Umbilical cord (tissue), 2 donors: ENCODE results near the gene TMEM63B. TPM values are rescaled to one million over a fixed set of nuclear protein-coding genes. Genes with fewer than 3 reads are reported as not detected.
"Not testable (repeated sequence)": the region's sequence is repeated elsewhere in the genome, so short reads cannot be mapped to it uniquely, and the experiment has no call there.

Experiments
- DNase-seq: peaks from one replicate; pipeline ENCODE4 v3.0.0-alpha.2; 2015; ENCODE audit warnings: low spot score
- total RNA-seq: library from RNA; depleted of rRNA; stranded (reverse); fragments of >200 nt; gene quantifications from one replicate; pipeline ENCODE4 v1.2.3, GENCODE V29; 2014; ENCODE audit warnings: low replicate concordance; ENCODE audit not compliant: insufficient read depth

TMEM63B gene
- total RNA-seq, 1 donor from 2014 or later, result 10.4 TPM

GRCh38 chr6:44190715-44191114, 63.4 kb downstream of the TMEM63B start:
- no peak for DNase-seq

DNA sequence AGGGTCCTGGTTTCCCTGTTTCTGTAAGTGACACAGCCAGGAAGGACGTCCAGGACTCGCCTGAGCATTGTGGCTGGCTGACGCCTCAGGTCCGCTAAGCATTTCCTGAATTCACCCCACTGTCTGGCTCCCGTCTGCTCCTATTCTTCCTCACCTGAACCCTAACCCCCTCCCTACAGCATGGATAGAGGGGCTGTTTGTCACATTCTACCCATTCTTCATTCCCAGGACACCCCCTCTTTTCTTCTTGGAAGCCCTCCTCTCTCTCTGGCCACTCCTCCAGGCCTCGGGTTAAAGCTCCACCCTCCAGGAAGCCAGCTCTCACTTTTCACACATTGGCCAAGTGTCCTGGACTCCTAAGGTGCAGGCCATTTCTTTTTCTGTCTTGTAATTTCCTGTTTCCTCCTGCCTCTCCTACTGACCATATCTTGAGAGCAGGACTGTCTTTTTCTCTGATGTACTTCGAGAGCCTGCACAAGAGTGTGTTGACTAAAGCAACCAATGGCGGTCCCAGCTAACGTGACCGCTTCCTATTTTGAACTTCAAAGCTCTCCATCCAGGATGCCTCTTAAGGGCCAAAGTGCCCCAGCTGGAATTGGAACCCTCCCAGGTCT, 65.2 kb downstream of the TMEM63B start:
- no peak for DNase-seq

DNA sequence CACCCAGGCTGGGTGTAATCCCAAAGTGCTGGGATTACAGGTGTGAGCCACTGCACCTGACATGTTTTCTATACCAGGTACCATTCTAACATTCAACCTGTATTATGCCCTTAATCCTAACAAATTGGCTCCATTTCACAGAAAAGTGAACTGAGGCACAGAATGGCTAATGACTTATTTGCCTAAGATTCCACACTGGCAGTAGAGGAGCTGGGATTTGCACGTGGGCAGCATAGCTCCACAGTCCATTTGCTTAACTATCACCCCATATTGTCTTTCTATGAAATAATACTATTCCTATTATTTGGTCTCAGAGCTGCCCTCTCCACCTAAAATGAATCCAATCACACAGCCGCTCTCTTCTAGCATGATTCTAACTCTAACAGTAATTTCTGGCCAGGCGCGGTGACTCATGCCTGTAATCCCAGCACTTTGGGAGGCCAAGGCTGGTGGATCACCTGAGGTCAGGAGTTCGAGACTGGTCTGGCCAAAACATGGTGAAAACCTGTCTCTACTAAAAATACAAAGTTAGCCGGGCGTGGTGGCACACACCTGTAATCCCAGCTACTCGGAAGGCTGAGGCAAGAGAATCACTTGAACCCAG, 66.1 kb downstream of the TMEM63B start:
- DNase-seq, result no peak

GRCh38 chr6:44194326-44194725, 67.0 kb downstream of the TMEM63B start:
- DNase-seq, result no peak

GRCh38 chr6:44196351-44196750, 69.0 kb downstream of the TMEM63B start:
- not testable (repeated sequence) for DNase-seq

DNA sequence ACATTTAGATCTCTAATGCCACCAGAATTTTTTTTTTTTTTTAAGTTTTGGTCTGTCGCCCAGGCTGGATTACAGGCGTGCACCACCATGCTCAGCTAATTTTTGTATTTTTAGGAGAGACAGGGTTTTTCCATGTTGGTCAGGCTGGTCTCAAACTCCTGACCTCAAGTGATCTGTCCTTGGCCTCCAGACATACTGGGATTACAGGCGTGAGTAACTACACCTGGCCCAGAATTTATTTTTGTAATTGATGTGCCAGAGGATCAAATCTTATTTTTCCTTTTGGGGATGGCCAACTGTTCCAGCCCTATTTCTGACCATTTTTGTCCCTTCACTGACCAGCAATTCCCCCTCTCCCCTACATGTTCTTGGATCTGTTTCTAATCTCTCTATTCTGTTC, 71.3 kb downstream of the TMEM63B start:
- DNase-seq, result no peak

DNA sequence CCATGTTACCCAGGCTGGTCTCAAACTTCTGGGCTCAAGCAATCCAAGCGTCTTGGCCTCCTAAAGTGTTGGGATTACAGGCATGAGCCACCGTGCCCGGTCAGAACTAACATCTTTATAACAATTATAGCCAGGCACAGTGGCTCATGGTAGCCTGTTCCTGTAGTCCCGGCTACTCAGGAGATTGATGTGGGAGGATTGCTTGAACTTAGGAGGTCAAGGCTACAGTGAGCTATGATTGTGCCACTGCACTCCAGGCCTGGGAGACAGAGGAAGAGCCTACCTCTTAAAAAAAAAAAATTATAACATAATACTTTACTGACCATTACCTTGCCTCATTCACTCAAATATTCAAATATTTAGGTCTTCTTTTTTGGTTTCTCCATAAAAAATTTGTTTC, 72.5 kb downstream of the TMEM63B start:
- no peak for DNase-seq

GRCh38 chr6:44201200-44201599, 73.8 kb downstream of the TMEM63B start:
- no peak for DNase-seq

- peak; percentile 31 for DNase-seq
These were observed 74.4 kb downstream of the TMEM63B start for GRCh38 chr6:44201638-44202303.

DNA sequence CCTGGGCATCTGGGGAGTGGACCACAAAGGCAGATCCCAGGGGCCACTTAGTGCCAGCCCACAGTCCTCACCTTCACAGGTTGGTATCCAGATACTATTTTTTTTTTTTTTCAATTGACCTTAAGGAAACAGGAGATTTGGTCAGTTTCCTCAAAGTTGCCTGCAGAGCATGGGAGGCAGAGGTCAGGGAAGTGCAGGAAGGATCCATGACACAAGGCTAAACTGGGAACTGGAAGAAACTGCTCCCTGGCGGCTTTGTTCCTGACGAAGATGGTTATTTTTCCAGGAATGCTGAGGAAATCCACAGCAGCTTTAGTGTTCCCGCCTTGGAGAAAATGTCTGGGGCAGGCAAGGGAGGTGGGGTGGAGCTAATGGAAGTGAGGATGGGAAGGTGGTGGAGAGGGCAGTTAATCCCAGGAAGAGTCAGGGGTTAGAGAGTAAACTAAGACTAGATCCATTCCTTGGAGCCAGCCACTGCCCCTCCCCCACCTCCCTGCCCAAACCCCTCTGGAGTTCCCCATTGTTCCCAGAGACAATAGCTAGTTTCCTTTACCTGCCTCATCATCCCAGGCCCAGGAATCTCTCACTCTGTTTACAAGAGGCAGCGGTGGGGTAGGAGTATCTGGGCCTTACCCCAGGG, 75.1 kb downstream of the TMEM63B start:
- DNase-seq, result no peak

DNA sequence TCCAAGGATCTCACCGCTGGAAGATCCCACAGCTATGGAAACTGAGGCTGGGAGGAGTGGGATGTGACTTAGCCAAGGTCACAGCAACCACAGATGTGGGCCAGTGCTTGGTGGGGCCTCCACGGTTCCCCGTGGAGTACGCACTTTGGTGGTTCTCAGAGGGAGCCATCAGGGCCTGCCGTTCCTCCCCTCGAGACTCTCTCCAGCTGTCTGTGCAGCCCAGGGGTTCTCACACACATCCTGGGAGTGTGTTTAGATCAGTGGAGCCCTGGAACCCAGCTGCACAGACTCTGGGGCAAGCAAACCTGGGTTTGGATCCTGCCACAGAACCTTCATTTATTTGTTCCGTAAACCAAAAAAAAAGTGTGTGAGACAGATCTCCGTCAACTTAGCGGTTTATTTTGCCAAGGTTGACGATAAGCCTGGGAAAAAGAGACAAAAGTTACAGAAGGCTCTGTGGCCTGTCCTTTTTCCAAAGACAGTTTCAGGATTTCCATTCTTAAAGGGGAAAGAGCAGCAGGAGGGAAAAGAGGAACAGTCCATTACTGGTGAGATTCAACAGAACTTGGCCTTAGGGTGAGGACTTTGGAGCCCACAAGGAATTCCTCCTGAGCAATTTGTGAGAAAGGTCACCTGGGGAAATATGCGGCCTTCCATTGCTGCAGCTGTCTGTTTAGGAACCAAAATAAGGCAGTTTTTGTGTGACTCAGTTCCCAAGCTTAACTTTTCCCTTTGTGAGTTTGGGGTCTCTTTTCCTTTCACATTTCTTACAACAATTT, 75.8 kb downstream of the TMEM63B start:
- DNase-seq, result no peak

GRCh38 chr6:44203955-44204354, 76.6 kb downstream of the TMEM63B start:
- no peak for DNase-seq

Other genes with a start within 250 kb of the TMEM63B start
- 28.9 TPM for gene MRPL14, start 102 bp upstream of the TMEM63B start, total RNA-seq
- not detected for gene CAPN11, start 31.3 kb downstream of the TMEM63B start, total RNA-seq
- gene MYMX, start 89.4 kb downstream of the TMEM63B start, total RNA-seq, result not detected
- gene SLC29A1, start 96.0 kb downstream of the TMEM63B start, total RNA-seq, result 11.1 TPM
- 256 TPM for gene HSP90AB1, start 119.5 kb downstream of the TMEM63B start, total RNA-seq
- gene SLC35B2, start 130.0 kb downstream of the TMEM63B start, total RNA-seq, result 33.7 TPM
- 2.4 TPM for gene NFKBIE, start 138.0 kb downstream of the TMEM63B start, total RNA-seq
- gene TMEM151B, start 142.9 kb downstream of the TMEM63B start, total RNA-seq, result 0.96 TPM
- gene AARS2, start 185.8 kb downstream of the TMEM63B start, total RNA-seq, result 13.2 TPM
- not detected for gene SPATS1, start 215.1 kb downstream of the TMEM63B start, total RNA-seq